Heart left ventricle (tissue), 16 donors: ENCODE data around the gene THSD7B. TPM values are rescaled to one million over a fixed set of nuclear protein-coding genes. Genes with fewer than 3 reads are reported as not detected.

Source experiments
- ATAC-seq, 4 donors: fragments of 200-7000 bp; cut with Tn5 transposase; one replicate each; pipeline ENCODE4 v1.9.1; 2020 to 2022; ENCODE audit warnings: moderate library complexity in 4 of 4, mild to moderate bottlenecking in 3 of 4, moderate number of reproducible peaks in 1 of 4
- DNase-seq, 5 donors: peaks; one replicate each; pipeline ENCODE4 v3.0.0-alpha.2; 2020
- H3K27ac ChIP-seq, 12 donors: fragments of 200-600 bp; sonication (generic) in 4 of 12; one replicate each; pipeline versions ENCODE4 v1.5.0 to v1.8.0; 2016 to 2022; ENCODE audit warnings: mild to moderate bottlenecking in 2 of 12
- H3K27me3 ChIP-seq, 9 donors: fragments of 200-600 bp; sonication (generic) in 2 of 9; one replicate each; pipeline versions ENCODE4 v1.5.1 to v1.8.0; 2016 to 2022; ENCODE audit warnings: mild to moderate bottlenecking in 3 of 9
- H3K36me3 ChIP-seq, 9 donors: fragments of 200-600 bp; sonication (generic) in 2 of 9; one replicate each; pipeline versions ENCODE4 v1.5.0 to v1.8.0; 2018 to 2022; ENCODE audit warnings: mild to moderate bottlenecking in 2 of 9
- H3K4me1 ChIP-seq, 12 donors: fragments of 200-600 bp; sonication (generic) in 4 of 12; one replicate each; pipeline versions ENCODE4 v1.5.0 to v1.8.0; 2016 to 2022; ENCODE audit warnings: mild to moderate bottlenecking in 3 of 12
- H3K4me3 ChIP-seq, 12 donors: fragments of 200-600 bp; sonication (generic) in 4 of 12; one replicate each; pipeline versions ENCODE4 v1.5.0 to v1.8.0; 2017 to 2022; ENCODE audit warnings: mild to moderate bottlenecking in 9 of 12, moderate library complexity in 4 of 12
- H3K9me3 ChIP-seq, 12 donors: fragments of 200-600 bp; sonication (generic) in 4 of 12; one replicate each; pipeline versions ENCODE4 v1.5.0 to v1.8.0; 2016 to 2022; ENCODE audit warnings: mild to moderate bottlenecking in 1 of 12
- POLR2A ChIP-seq, 2 donors: fragments of 450-650 bp; IDR thresholded peaks; one replicate each; pipeline ENCODE4 v1.6.1; 2017; ENCODE audit warnings: antibody characterized with exemption in 2 of 2, mild to moderate bottlenecking in 2 of 2, moderate library complexity in 2 of 2
- WGBS, 4 donors: extraction: QIAGEN DNeasy Blood & Tissue Kit in 2 of 4; methylation state at CpG; one replicate each; pipeline versions ENCODE4 v1.1.5 to v1.1.7; 2013 to 2018; 5-methylcytosine and 5-hydroxymethylcytosine counted together
- intact Hi-C, 10 donors: fragments of 100-400 bp; cut with DNase I; formaldehyde crosslinking; loops; one replicate each; pipeline versions ENCODE4 v1.11.1 to v1.14.2; 2022
- polyA plus RNA-seq, 2 donors: library from polyadenylated mRNA; stranded (reverse); fragments of 200-250 nt; gene quantifications; one replicate each; pipeline ENCODE4 v1.2.3, GENCODE V29; 2013
- total RNA-seq, 9 donors: library from RNA; depleted of rRNA in 2 of 9; stranded (reverse); fragments of >200 nt in 2 of 9; fragmentation: NEBNext Ultra II Directional in 3 of 9; extraction: Animal tissue kit (Norgen Biotek cat#: 25700) in 3 of 9; gene quantifications; one replicate each; pipeline versions ENCODE4 v1.1.0 to v1.2.4, GENCODE V29; 2016 to 2023
- TF ChIP-seq, protein P1 (sequence below), 12 donors: fragments of 200-600 bp; sonication (generic) in 4 of 12; IDR thresholded peaks; one replicate each; pipeline versions ENCODE4 v1.5.0 to v1.8.0; 2018 to 2022; ENCODE audit warnings: antibody characterized with exemption in 12 of 12, mild to moderate bottlenecking in 5 of 12
- donor health status: ischemic (EF 13 %, LVEDD 7.1; RV severe dilation, severe dysfunction).
- donor health status: healthy with polysubstance abuse.
- donor health status: DM: no; HTN: yes; CAD: no.
- donor health status: DM: no; HTN: no; CAD: no.
- donor health status: ischemic (EF 25% LVEDD 6.9; RV normal size, moderate dysfunction).
- donor health status: ischemic (EF 25% LVEDD 5.7; RV mildly dilated, moderate dysfunction).
- donor health status: healthy.
- donor health status: DM: yes; HTN: yes; CAD: no.
- donor health status: ischemic (EF 35%, LVEDD 5.7; RV mildly dilated, moderate dysfunction).
- donor health status: nonischemic (EF 11% LVEDD 7.7; RV severe dilation, severe dysfunction).
- donor health status: DM: yes; HTN: yes; CAD: no.
- donor health status: PGD.
- donor health status: ischemic (EF 29% LVEDD 5.4; RV normal size, mild dysfunction).
- donor health status: nonischemic (EF 23%, LVEDD 6.1; RV moderate dilation, normal function).

The THSD7B gene
- total and polyA plus RNA-seq, 11 donors: 0.04 to 0.43 (median 0.17) TPM

DNA sequence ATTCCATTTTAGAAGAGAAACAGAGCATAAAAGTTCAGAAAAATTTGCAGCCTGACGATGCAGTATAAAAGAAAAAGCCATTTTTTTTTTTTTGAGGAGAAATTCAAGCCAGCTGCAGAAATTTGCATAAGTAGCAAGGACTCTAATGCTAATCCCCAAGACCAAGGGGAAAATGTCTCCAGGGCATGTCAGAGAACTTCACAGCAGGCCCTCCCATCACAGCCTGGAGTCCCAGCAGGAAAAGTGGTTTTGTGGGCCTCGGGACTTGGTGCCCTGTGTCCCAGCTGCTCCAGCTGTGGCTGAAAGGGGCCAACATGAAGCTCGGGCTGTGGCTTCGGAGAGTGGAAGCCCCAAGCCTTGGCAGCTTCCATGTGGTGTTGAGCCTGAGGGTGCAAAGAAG is 873.6 kb downstream of the THSD7B start:
- Histone ChIP-seq H3K4me1 (no peaks in the 10 kb centered on the region), H3K36me3 (no peaks in the 10 kb centered on the region), H3K27me3 (no peaks in the 10 kb centered on the region), H3K27ac (no peak overlapping the region), H3K9me3 (no peaks in the 10 kb centered on the region), H3K4me3 (no peak overlapping the region)
- ATAC-seq (no peak), DNase-seq (no peak)
- WGBS, 4 donors: 66 to 73% (median 69%) methylated on average over 4 of the region's 4 CpGs
- TF ChIP-seq, protein P1, sequence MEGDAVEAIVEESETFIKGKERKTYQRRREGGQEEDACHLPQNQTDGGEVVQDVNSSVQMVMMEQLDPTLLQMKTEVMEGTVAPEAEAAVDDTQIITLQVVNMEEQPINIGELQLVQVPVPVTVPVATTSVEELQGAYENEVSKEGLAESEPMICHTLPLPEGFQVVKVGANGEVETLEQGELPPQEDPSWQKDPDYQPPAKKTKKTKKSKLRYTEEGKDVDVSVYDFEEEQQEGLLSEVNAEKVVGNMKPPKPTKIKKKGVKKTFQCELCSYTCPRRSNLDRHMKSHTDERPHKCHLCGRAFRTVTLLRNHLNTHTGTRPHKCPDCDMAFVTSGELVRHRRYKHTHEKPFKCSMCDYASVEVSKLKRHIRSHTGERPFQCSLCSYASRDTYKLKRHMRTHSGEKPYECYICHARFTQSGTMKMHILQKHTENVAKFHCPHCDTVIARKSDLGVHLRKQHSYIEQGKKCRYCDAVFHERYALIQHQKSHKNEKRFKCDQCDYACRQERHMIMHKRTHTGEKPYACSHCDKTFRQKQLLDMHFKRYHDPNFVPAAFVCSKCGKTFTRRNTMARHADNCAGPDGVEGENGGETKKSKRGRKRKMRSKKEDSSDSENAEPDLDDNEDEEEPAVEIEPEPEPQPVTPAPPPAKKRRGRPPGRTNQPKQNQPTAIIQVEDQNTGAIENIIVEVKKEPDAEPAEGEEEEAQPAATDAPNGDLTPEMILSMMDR (IDR thresholded peaks at IDR 0.05): no peak
- TF ChIP-seq POLR2A (IDR thresholded peaks at IDR 0.05): no peak
- intact Hi-C loops: no loop called here

DNA sequence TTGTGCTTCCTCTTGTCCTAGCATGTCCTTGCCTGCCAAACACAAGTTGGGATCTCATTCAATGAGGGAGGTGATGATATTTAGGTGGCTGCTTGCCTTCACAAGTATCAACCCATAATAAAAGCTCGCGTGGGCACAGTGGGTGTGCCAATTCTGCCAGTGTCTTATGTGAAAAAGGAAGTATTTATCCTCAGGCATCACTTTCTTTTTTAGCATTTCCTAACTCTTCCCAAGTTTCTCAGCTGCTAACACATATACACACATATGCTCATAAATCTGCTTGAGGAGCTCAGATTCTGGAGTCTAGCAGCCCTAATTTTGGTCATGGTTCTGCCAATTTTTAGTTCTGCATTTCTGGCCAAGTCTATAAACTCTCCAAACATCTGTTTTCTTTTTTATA is 879.4 kb downstream of the THSD7B start:
- H3K36me3 ChIP-seq: no peaks in the 10 kb centered on the region
- WGBS, 4 donors: 58 to 72% (median 63%) methylated on average over 2 of the region's 2 CpGs
- no peaks in the 10 kb centered on the region for H3K27me3 ChIP-seq
- H3K9me3 ChIP-seq: no peaks in the 10 kb centered on the region
- no peak overlapping the region for H3K4me3 ChIP-seq
- ATAC-seq (no peak), DNase-seq (no peak)
- TF ChIP-seq, protein P1 (IDR thresholded peaks at IDR 0.05): no peak
- no peak for TF ChIP-seq POLR2A (IDR thresholded peaks at IDR 0.05)
- no peaks in the 10 kb centered on the region for H3K4me1 ChIP-seq
- H3K27ac ChIP-seq: no peak overlapping the region
- intact Hi-C loops: no loop called here

DNA sequence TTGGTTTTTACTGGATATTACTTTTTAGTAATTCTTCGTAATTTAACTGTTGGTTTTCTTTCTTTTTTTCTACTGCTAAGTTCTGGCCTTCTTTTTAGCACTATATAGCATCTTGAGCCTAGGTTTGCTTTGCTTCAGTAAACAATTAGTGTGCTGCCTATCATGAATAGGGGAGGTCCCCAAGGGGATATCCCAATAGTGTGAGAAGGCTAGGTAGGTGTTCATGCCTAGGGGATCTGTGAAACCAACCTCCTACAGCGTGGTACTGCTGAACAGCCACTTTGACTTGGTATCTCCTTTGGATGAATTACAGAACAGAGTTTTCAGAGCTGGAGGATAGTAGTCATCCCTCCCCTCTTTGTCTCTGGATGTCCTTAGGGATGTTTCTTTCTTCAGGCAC is 888.7 kb downstream of the THSD7B start:
- TF ChIP-seq, protein P1 (IDR thresholded peaks at IDR 0.05): no peak
- TF ChIP-seq POLR2A (IDR thresholded peaks at IDR 0.05): no peak
- H3K27me3 ChIP-seq: no peaks in the 10 kb centered on the region
- H3K4me3 ChIP-seq: no peak overlapping the region
- no peak overlapping the region for H3K27ac ChIP-seq
- DNase-seq (no peak), ATAC-seq (no peak)
- no peaks in the 10 kb centered on the region for H3K9me3 ChIP-seq
- intact Hi-C loops: no loop called here
- WGBS, 4 donors: 64 to 77% (median 70%) methylated on average over 2 of the region's 2 CpGs
- no peaks in the 10 kb centered on the region for H3K36me3 ChIP-seq
- H3K4me1 ChIP-seq: no peaks in the 10 kb centered on the region

DNA sequence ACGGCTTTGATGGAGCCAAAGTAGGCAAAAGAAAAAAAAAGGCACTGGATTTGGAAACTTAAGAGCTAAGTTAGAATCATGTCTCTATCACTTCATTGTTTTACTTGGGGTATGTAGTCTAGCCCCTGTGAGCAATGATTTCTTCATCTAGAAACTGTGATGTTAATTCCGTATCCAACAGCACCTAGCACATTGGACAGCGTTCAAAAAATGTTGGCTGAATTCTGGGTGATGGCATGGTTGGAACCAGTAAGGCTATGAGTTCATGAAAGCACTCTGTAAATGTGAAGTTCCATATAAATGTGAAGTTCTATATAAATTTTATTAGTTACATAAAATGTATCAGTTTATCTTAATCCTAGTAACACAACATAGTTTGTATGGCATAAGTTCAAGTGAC is 890.5 kb downstream of the THSD7B start:
- Histone ChIP-seq H3K27me3 (no peaks in the 10 kb centered on the region), H3K27ac (no peak overlapping the region), H3K9me3 (no peaks in the 10 kb centered on the region), H3K4me3 (no peak overlapping the region), H3K4me1 (no peaks in the 10 kb centered on the region), H3K36me3 (no peaks in the 10 kb centered on the region)
- intact Hi-C loops: no loop called here
- no peak for DNase-seq
- TF ChIP-seq, protein P1 (IDR thresholded peaks at IDR 0.05): no peak
- TF ChIP-seq POLR2A (IDR thresholded peaks at IDR 0.05): no peak
- 75 to 83% (median 81%) methylated on average over 3 of the region's 3 CpGs for WGBS, 4 donors
- ATAC-seq: no peak
